Osteoblast (primary cell): ENCODE data around the gene ATP13A3. TPM values are rescaled to one million over a fixed set of nuclear protein-coding genes. Genes with fewer than 3 reads are reported as not detected.

Source experiments
- DNase-seq: peaks from one replicate; pipeline ENCODE4 v3.0.0; 2011; ENCODE audit warnings: low spot score, mixed read lengths; ENCODE audit not compliant: insufficient read length; ENCODE audit errors: missing footprints
- H2AFZ ChIP-seq: 2 replicates; pipeline ENCODE4 v1.6.0; 2011; ENCODE audit warnings: mild to moderate bottlenecking, low read length
- H3K27ac ChIP-seq: 2 replicates; pipeline ENCODE4 v1.5.1; 2011; ENCODE audit warnings: mild to moderate bottlenecking, low read depth, low read length, moderate library complexity
- H3K27me3 ChIP-seq: 2 replicates; pipeline ENCODE4 v1.6.0; 2012; ENCODE audit warnings: mild to moderate bottlenecking, control low read depth, inconsistent platforms, low read length, moderate library complexity; ENCODE audit not compliant: insufficient read depth
- H3K36me3 ChIP-seq: 2 replicates; pipeline ENCODE4 v1.5.1; 2011; ENCODE audit warnings: mild to moderate bottlenecking, low read length, control low read depth, moderate library complexity; ENCODE audit not compliant: insufficient read depth
- H3K4me1 ChIP-seq: 2 replicates; pipeline ENCODE4 v1.5.1; 2011; ENCODE audit warnings: mild to moderate bottlenecking, low read length, control low read depth, moderate library complexity; ENCODE audit not compliant: insufficient read depth
- H3K4me2 ChIP-seq: 2 replicates; pipeline ENCODE4 v1.6.0; 2011; ENCODE audit warnings: mild to moderate bottlenecking, low read length; ENCODE audit not compliant: insufficient read depth
- H3K4me3 ChIP-seq: fragments of 200-600 bp; sonication (generic); 3 replicates; pipeline ENCODE4 v1.5.1; 2012; ENCODE audit warnings: mild to moderate bottlenecking, low read length, inconsistent platforms; ENCODE audit not compliant: insufficient read depth
- H3K79me2 ChIP-seq: 2 replicates; pipeline ENCODE4 v1.6.0; 2012; ENCODE audit warnings: mild to moderate bottlenecking, low read length, control low read depth, inconsistent platforms; ENCODE audit not compliant: insufficient read depth
- H3K9me3 ChIP-seq: 2 replicates; pipeline ENCODE4 v1.5.1; 2011; ENCODE audit warnings: low read depth, low read length, control low read depth
- H4K20me1 ChIP-seq: 2 replicates; pipeline ENCODE4 v1.6.0; 2012; ENCODE audit warnings: mild to moderate bottlenecking, low read length, control low read depth; ENCODE audit not compliant: insufficient read depth
- CTCF ChIP-seq: IDR thresholded peaks from 2 replicates; pipeline ENCODE4 v1.5.1; 2011; ENCODE audit warnings: mild to moderate bottlenecking, low read depth, low read length, moderate library complexity; ENCODE audit errors: extremely low read depth
- total RNA-seq: library from RNA; depleted of rRNA; stranded (reverse); fragments of >200 nt; gene quantifications from 2 replicates; pipeline ENCODE4 v1.2.3, GENCODE V29; 2012

ATP13A3 gene
- total RNA-seq, 1 donor: 311 TPM

- Histone ChIP-seq H3K4me3 (no peak overlapping the region), H3K27me3 (no peaks in the 10 kb centered on the region), H3K9me3 (no peaks in the 10 kb centered on the region), H2AFZ (no peak overlapping the region), H3K4me1 (no peaks in the 10 kb centered on the region), H3K27ac (peak overlapping the region; percentile 40), H4K20me1 (peaks cover 4% of the 10 kb centered on the region), H3K79me2 (peaks cover 7% of the 10 kb centered on the region), H3K36me3 (peaks cover 63% of the 10 kb centered on the region), H3K4me2 (no peak overlapping the region)
- no peak for DNase-seq
- TF ChIP-seq CTCF: no peak
Observed at GRCh38 chr3:194405766-194406165, 81.0 kb downstream of the ATP13A3 start.

GRCh38 chr3:194404365-194405140, 82.2 kb downstream of the ATP13A3 start:
- H3K4me3 ChIP-seq: no peak overlapping the region
- no peaks in the 10 kb centered on the region for H3K9me3 ChIP-seq
- no peak overlapping the region for H3K4me2 ChIP-seq
- no peaks in the 10 kb centered on the region for H3K27me3 ChIP-seq
- TF ChIP-seq CTCF: peak; percentile 67
- H3K27ac ChIP-seq: no peak overlapping the region
- H3K79me2 ChIP-seq: peaks cover 5% of the 10 kb centered on the region
- H3K4me1 ChIP-seq: no peaks in the 10 kb centered on the region
- no peak overlapping the region for H2AFZ ChIP-seq
- DNase-seq: no peak
- peaks cover 59% of the 10 kb centered on the region for H3K36me3 ChIP-seq
- H4K20me1 ChIP-seq: peaks cover 4% of the 10 kb centered on the region

GRCh38 chr3:194401868-194402329, 84.9 kb downstream of the ATP13A3 start:
- Histone ChIP-seq H2AFZ (no peak overlapping the region), H4K20me1 (peaks cover 4% of the 10 kb centered on the region), H3K79me2 (no peaks in the 10 kb centered on the region), H3K36me3 (peaks cover 35% of the 10 kb centered on the region), H3K27me3 (no peaks in the 10 kb centered on the region), H3K4me1 (peaks cover 3% of the 10 kb centered on the region), H3K4me3 (no peak overlapping the region), H3K9me3 (no peaks in the 10 kb centered on the region), H3K4me2 (no peak overlapping the region), H3K27ac (no peak overlapping the region)
- no peak for TF ChIP-seq CTCF
- no peak for DNase-seq

GRCh38 chr3:194401346-194401745, 85.5 kb downstream of the ATP13A3 start:
- Histone ChIP-seq H3K4me3 (no peak overlapping the region), H3K27ac (no peak overlapping the region), H4K20me1 (peaks cover 4% of the 10 kb centered on the region), H3K79me2 (no peaks in the 10 kb centered on the region), H2AFZ (no peak overlapping the region), H3K9me3 (no peaks in the 10 kb centered on the region), H3K4me2 (no peak overlapping the region), H3K36me3 (peaks cover 30% of the 10 kb centered on the region), H3K27me3 (no peaks in the 10 kb centered on the region), H3K4me1 (peaks cover 3% of the 10 kb centered on the region)
- TF ChIP-seq CTCF: no peak
- DNase-seq: no peak
